ENCODE results near the gene TMEM229B. TPM values are rescaled to one million over a fixed set of nuclear protein-coding genes. Genes with fewer than 3 reads are reported as not detected.

Gene TMEM229B
- polyA plus RNA-seq, 2 of the 4 experiments (the other 2 are of a cell fraction) = 0.19 to 0.31 TPM

DNA sequence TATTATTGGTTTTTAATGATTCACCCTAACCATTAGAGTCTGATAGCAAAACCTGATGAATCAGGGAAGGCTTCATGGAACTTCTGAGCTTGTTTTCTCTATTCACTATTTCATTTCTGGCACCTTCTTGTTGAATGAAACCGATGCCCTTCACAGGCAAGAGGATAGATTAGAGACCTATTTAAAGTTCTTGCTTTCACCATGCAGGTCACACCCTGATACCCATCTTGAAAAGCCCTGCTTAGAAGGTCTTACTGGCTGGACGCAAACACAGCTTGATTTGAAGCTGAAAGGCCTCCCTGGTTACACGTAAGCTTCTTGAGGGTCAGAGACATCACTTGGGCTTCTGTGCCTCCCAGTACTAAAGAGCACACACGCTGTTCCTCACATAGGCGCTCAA is 29.2 kb downstream of the TMEM229B start:
- WGBS (ENCODE audit: missing lambda C conversion rate) = 61% methylated on average over 5 of the region's 5 CpGs
- no peaks in the 10 kb centered on the region for H3K9me3 ChIP-seq
- no peak for TF ChIP-seq HOXB13 (CRISPR knock-in tag; IDR thresholded peaks at IDR 0.05; ENCODE audit: low read depth)
- TF ChIP-seq EHF (CRISPR knock-in tag; IDR thresholded peaks at IDR 0.05) = no peak
- no peak for TF ChIP-seq POLR2A (IDR thresholded peaks at IDR 0.05; ENCODE audit: low read length)
- no peak for TF ChIP-seq JUN (IDR thresholded peaks at IDR 0.05)
- no peak for TF ChIP-seq EP300 (IDR thresholded peaks at IDR 0.05)
- no peak for TF ChIP-seq KDM5A (IDR thresholded peaks at IDR 0.05)
- TF ChIP-seq MAFK (IDR thresholded peaks at IDR 0.05; ENCODE audit: partially characterized antibody) = no peak
- TF ChIP-seq RARB (CRISPR knock-in tag; IDR thresholded peaks at IDR 0.05) = no peak
- TF ChIP-seq HOXB5 (CRISPR knock-in tag; IDR thresholded peaks at IDR 0.05) = no peak
- TF ChIP-seq SREBF2 (IDR thresholded peaks at IDR 0.05) = no peak
- TF ChIP-seq RNF2 (IDR thresholded peaks at IDR 0.05; ENCODE audit: borderline replicate concordance, low read depth) = no peak
- ChIA-PET POLR2A (no interaction called here), CTCF (interaction anchor here (0.9 to 2.9 kb wide), 6 partner anchors 8 to 245 kb away, joined by 3 to 10 read pairs (median 6); no protein-coding TSS in a partner anchor)
- no peak overlapping the region for H3K4me3 ChIP-seq
- DNase-seq (ENCODE audit: low read depth in 1 of 2, low spot score in 1 of 2) (no peak), FAIRE-seq (no peak), ATAC-seq (no peak)
- H3K4me1 ChIP-seq = no peaks in the 10 kb centered on the region
- H3K27ac ChIP-seq = no peak overlapping the region
- no peak overlapping the region for H3K4me2 ChIP-seq

DNA sequence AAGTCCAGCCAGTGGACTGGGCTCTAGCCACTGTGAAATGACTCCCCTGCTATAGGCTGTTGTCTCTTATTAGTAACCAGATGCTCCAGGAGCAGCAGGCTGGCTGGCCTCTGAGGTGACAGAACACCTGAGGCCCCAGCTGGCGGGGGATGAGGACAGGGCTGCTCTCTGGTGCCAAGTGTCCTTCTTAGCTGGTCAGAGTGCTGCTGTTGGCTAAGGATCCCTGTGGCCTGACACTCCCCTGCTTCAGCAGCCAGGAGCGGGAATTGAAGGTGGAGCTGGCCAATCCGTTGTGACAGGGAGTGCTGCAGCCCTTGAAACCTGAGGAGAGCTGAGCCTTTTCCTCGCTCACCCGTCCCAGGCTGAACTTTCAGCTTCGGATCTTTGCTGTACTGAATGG is 30.7 kb downstream of the TMEM229B start:
- CTCF ChIA-PET = interaction anchor here (0.9 to 2.9 kb wide), 6 partner anchors 10 to 247 kb away, joined by 3 to 10 read pairs (median 6); no protein-coding TSS in a partner anchor
- no peak for FAIRE-seq
- 25% methylated on average over 5 of the region's 6 CpGs for WGBS (ENCODE audit: missing lambda C conversion rate)
- TF ChIP-seq NFE2L2 (conservative IDR thresholded peaks at IDR 0.05; ENCODE audit: low read length) = no peak
- TF ChIP-seq, protein P1, sequence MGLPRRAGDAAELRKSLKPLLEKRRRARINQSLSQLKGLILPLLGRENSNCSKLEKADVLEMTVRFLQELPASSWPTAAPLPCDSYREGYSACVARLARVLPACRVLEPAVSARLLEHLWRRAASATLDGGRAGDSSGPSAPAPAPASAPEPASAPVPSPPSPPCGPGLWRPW (IDR thresholded peaks at IDR 0.05) = no peak
- TF ChIP-seq, protein P2, sequence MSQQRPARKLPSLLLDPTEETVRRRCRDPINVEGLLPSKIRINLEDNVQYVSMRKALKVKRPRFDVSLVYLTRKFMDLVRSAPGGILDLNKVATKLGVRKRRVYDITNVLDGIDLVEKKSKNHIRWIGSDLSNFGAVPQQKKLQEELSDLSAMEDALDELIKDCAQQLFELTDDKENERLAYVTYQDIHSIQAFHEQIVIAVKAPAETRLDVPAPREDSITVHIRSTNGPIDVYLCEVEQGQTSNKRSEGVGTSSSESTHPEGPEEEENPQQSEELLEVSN (IDR thresholded peaks at IDR 0.05; ENCODE audit: borderline replicate concordance, low read depth) = no peak
- TF ChIP-seq, protein P3, sequence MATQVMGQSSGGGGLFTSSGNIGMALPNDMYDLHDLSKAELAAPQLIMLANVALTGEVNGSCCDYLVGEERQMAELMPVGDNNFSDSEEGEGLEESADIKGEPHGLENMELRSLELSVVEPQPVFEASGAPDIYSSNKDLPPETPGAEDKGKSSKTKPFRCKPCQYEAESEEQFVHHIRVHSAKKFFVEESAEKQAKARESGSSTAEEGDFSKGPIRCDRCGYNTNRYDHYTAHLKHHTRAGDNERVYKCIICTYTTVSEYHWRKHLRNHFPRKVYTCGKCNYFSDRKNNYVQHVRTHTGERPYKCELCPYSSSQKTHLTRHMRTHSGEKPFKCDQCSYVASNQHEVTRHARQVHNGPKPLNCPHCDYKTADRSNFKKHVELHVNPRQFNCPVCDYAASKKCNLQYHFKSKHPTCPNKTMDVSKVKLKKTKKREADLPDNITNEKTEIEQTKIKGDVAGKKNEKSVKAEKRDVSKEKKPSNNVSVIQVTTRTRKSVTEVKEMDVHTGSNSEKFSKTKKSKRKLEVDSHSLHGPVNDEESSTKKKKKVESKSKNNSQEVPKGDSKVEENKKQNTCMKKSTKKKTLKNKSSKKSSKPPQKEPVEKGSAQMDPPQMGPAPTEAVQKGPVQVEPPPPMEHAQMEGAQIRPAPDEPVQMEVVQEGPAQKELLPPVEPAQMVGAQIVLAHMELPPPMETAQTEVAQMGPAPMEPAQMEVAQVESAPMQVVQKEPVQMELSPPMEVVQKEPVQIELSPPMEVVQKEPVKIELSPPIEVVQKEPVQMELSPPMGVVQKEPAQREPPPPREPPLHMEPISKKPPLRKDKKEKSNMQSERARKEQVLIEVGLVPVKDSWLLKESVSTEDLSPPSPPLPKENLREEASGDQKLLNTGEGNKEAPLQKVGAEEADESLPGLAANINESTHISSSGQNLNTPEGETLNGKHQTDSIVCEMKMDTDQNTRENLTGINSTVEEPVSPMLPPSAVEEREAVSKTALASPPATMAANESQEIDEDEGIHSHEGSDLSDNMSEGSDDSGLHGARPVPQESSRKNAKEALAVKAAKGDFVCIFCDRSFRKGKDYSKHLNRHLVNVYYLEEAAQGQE (IDR thresholded peaks at IDR 0.05) = no peak
- TF ChIP-seq, protein P4, sequence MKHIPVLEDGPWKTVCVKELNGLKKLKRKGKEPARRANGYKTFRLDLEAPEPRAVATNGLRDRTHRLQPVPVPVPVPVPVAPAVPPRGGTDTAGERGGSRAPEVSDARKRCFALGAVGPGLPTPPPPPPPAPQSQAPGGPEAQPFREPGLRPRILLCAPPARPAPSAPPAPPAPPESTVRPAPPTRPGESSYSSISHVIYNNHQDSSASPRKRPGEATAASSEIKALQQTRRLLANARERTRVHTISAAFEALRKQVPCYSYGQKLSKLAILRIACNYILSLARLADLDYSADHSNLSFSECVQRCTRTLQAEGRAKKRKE (CRISPR knock-in tag; IDR thresholded peaks at IDR 0.05; ENCODE audit: low read depth) = no peak
- Histone ChIP-seq H3K4me3 (no peak overlapping the region), H3K4me1 (no peaks in the 10 kb centered on the region), H3K4me2 (no peak overlapping the region), H3K9me3 (no peaks in the 10 kb centered on the region), H3K27ac (no peak overlapping the region)
- POLR2A ChIA-PET = no interaction called here
- ATAC-seq = peak; percentile 37 to 57; a peak in 3 of 6 replicates
- no peak for DNase-seq (ENCODE audit: low read depth in 1 of 2, low spot score in 1 of 2)

DNA sequence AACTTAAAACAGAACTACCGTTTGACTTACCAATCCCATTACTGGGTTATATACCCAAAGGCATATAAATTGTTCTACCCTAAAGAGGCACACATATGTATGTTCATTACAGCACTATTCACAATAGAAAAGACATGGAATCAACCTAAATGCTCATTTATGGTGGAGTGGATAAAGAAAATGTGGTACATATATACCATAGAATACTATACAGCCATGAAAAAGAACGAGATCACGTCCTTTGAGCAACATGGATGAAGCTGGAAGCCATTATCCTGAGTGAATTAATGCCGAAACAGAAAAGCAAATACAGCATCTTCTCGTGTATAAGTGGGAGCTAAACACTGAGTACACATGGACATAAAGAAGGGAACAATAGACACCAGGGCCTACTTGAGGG is 31.8 kb downstream of the TMEM229B start:
- Histone ChIP-seq H3K27ac (no peak overlapping the region), H3K4me2 (no peak overlapping the region), H3K9me3 (no peaks in the 10 kb centered on the region), H3K4me1 (no peaks in the 10 kb centered on the region), H3K4me3 (no peak overlapping the region)
- CTCF ChIA-PET = interaction anchor here (1.9 kb wide), 1 partner anchor 70 kb away, joined by 5 read pairs; no protein-coding TSS in a partner anchor
- DNase-seq (ENCODE audit: low read depth in 1 of 2, low spot score in 1 of 2) = no peak
- POLR2A ChIA-PET = no interaction called here
- WGBS (ENCODE audit: missing lambda C conversion rate) = 33% methylated on average over 5 of the region's 5 CpGs
- no peak for FAIRE-seq
- ATAC-seq = no peak
- no peak for TF ChIP-seq CEBPB (IDR thresholded peaks at IDR 0.05)
- TF ChIP-seq, protein P3 (IDR thresholded peaks at IDR 0.05) = no peak
- no peak for TF ChIP-seq NFE2L2 (conservative IDR thresholded peaks at IDR 0.05; ENCODE audit: low read length)
- no peak for TF ChIP-seq MYC (IDR thresholded peaks at IDR 0.05; ENCODE audit: borderline replicate concordance, low read length)
- no peak for TF ChIP-seq TP53 (CRISPR knock-in tag; IDR thresholded peaks at IDR 0.05)
- no peak for TF ChIP-seq NR3C1 (IDR thresholded peaks at IDR 0.05)
- TF ChIP-seq SMC3 (IDR thresholded peaks at IDR 0.05) = no peak
- TF ChIP-seq, protein P5, sequence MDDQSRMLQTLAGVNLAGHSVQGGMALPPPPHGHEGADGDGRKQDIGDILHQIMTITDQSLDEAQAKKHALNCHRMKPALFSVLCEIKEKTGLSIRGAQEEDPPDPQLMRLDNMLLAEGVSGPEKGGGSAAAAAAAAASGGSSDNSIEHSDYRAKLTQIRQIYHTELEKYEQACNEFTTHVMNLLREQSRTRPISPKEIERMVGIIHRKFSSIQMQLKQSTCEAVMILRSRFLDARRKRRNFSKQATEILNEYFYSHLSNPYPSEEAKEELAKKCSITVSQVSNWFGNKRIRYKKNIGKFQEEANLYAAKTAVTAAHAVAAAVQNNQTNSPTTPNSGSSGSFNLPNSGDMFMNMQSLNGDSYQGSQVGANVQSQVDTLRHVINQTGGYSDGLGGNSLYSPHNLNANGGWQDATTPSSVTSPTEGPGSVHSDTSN (IDR thresholded peaks at IDR 0.05) = no peak
- TF ChIP-seq CHD4 (IDR thresholded peaks at IDR 0.05; ENCODE audit: borderline replicate concordance) = no peak
- no peak for TF ChIP-seq TFCP2L1 (CRISPR knock-in tag; IDR thresholded peaks at IDR 0.05)
- TF ChIP-seq ZSCAN20 (CRISPR knock-in tag; IDR thresholded peaks at IDR 0.05) = no peak
- TF ChIP-seq HOXB5 (CRISPR knock-in tag; IDR thresholded peaks at IDR 0.05) = no peak

All from A549 (cell line).